HepG2 (cell line): ENCODE results near the gene MBNL3. TPM values are rescaled to one million over a fixed set of nuclear protein-coding genes. Genes with fewer than 3 reads are reported as not detected.

ENCODE experiments used
- ATAC-seq: fragments of 200-7000 bp; cut with Tn5 transposase; 3 replicates; pipeline ENCODE4 v1.9.1; 2020; ENCODE audit warnings: mild to moderate bottlenecking, moderate library complexity
- BruUV-seq: library from RNA; stranded (reverse); fragments of 400-500 nt; replicated peaks from 2 replicates; lab custom pipeline; 2021; lab: Mats Ljungman, UMichigan
- CTCF ChIA-PET: fragments of 300-600 bp; formaldehyde crosslinking; extraction: SDS; loops from one replicate; lab custom pipeline; 2021; ENCODE audit warnings: low total read pairs, inconsistent platforms, low intra/inter-chr PET ratio; lab: Yijun Ruan, JAX
- POLR2A ChIA-PET: fragments of 350-600 bp; sonication (Branson Sonifier 250); formaldehyde crosslinking; loops from one replicate; lab custom pipeline; 2020; ENCODE audit warnings: antibody characterized with exemption, inconsistent platforms; lab: Yijun Ruan, JAX
- DNase-seq: peaks from one replicate; pipeline ENCODE4 v3.0.0-alpha.2; 2015; ENCODE audit warnings: low spot score
- FAIRE-seq: peaks from 3 replicates; lab custom pipeline; 2011; peaks lifted over from hg19 to GRCh38; lab: Jason Lieb, UNC
- H2AFZ ChIP-seq: one replicate; pipeline ENCODE4 v1.6.1; 2011; ENCODE audit warnings: low read length, inconsistent platforms
- H3K27ac ChIP-seq: fragments of 300-600 bp; 3 replicates; pipeline ENCODE4 v1.8.0; 2011; ENCODE audit warnings: mixed run types, mild to moderate bottlenecking, mixed read lengths, low read length, inconsistent platforms; ENCODE audit not compliant: insufficient read depth; ENCODE audit errors: extremely low read length
- H3K27me3 ChIP-seq, 2 experiments: fragments of 200-600 bp in 1 of 2; 2 replicates in 1 of 2; 3 replicates in 1 of 2; pipeline versions ENCODE4 v1.6.0 to v1.8.0; 2011; ENCODE audit warnings: low read length in 2 of 2, mild to moderate bottlenecking in 2 of 2, moderate library complexity in 2 of 2, inconsistent platforms in 1 of 2; ENCODE audit not compliant: insufficient read depth in 2 of 2, control insufficient read depth in 1 of 2
- H3K36me3 ChIP-seq, 2 experiments: fragments of 200-600 bp in 1 of 2; replicated peaks in 1 of 2; 2 replicates in 1 of 2; 3 replicates in 1 of 2; pipeline versions ENCODE4 v1.5.1 to v1.8.0; 2011; ENCODE audit warnings: low read length in 2 of 2, inconsistent platforms in 1 of 2; ENCODE audit not compliant: insufficient read depth in 2 of 2, control insufficient read depth in 1 of 2
- H3K4me1 ChIP-seq: 2 replicates; pipeline ENCODE4 v1.5.1; 2012; ENCODE audit warnings: low read length, inconsistent platforms; ENCODE audit not compliant: insufficient read depth
- H3K4me2 ChIP-seq: 2 replicates; pipeline ENCODE4 v1.6.0; 2011; ENCODE audit warnings: low read depth, low read length, inconsistent platforms
- H3K4me3 ChIP-seq, 3 experiments: fragments of 200-600 bp in 1 of 3; sonication (generic), shearing (Covaris generic) in 1 of 3; replicated peaks in 1 of 3; 2 replicates each; pipeline ENCODE4 v1.5.1; 2011 to 2016; ENCODE audit warnings: low read length in 3 of 3, inconsistent platforms in 2 of 3, low read depth in 2 of 3, mild to moderate bottlenecking in 2 of 3, control low read depth in 1 of 3, mixed read lengths in 1 of 3; ENCODE audit not compliant: insufficient read depth in 1 of 3
- H3K79me2 ChIP-seq: one replicate; pipeline ENCODE4 v1.6.1; 2011; ENCODE audit warnings: low read length, inconsistent platforms; ENCODE audit not compliant: insufficient read depth
- H3K9ac ChIP-seq: 2 replicates; pipeline ENCODE4 v1.6.0; 2011; ENCODE audit warnings: mild to moderate bottlenecking, low read depth, low read length, inconsistent platforms; ENCODE audit not compliant: insufficient read depth
- H3K9me3 ChIP-seq: 2 replicates; pipeline ENCODE4 v1.5.1; 2012; ENCODE audit warnings: mild to moderate bottlenecking, low read length
- H4K20me1 ChIP-seq: 2 replicates; pipeline ENCODE4 v1.6.0; 2011; ENCODE audit warnings: inconsistent platforms, mild to moderate bottlenecking, low read length, moderate library complexity; ENCODE audit not compliant: insufficient read depth
- AGO2 ChIP-seq: fragments of 200-400 bp; formaldehyde crosslinking; optimal IDR thresholded peaks from 2 replicates; pipeline ENCODE3; 2017; ENCODE audit warnings: mild to moderate bottlenecking, low read depth, low read length, moderate library complexity
- HNRNPK ChIP-seq: fragments of 200-400 bp; formaldehyde crosslinking; IDR thresholded peaks from 2 replicates; pipeline ENCODE4 v1.6.1; 2018; ENCODE audit warnings: low read length, low read depth, moderate library complexity, mild to moderate bottlenecking; ENCODE audit not compliant: poor library complexity, severe bottlenecking
- MTF2 ChIP-seq: sonication (generic); formaldehyde crosslinking; IDR thresholded peaks from 2 replicates; pipeline ENCODE4 v1.5.0; 2020; ENCODE audit warnings: missing genetic modification reagents, borderline replicate concordance
- RBFOX2 ChIP-seq: fragments of 200-400 bp; formaldehyde crosslinking; IDR thresholded peaks from 2 replicates; pipeline ENCODE4 v1.6.1; 2017; ENCODE audit warnings: low read depth, mild to moderate bottlenecking, low read length
- SNAPC2 ChIP-seq: sonication (generic); formaldehyde crosslinking; IDR thresholded peaks from 2 replicates; pipeline ENCODE4 v1.8.1; 2022; ENCODE audit warnings: mild to moderate bottlenecking, missing genetic modification reagents
- TAF1 ChIP-seq: sonication (generic); formaldehyde crosslinking; IDR thresholded peaks from 2 replicates; pipeline ENCODE4 v1.4.0; 2020; ENCODE audit warnings: missing genetic modification reagents
- ZBTB7A ChIP-seq: sonication (generic); formaldehyde crosslinking; IDR thresholded peaks from 2 replicates; pipeline ENCODE4 v1.8.0; 2022; ENCODE audit warnings: mild to moderate bottlenecking, missing genetic modification reagents
- ZNF569 ChIP-seq: sonication (generic); formaldehyde crosslinking; IDR thresholded peaks from 2 replicates; pipeline ENCODE4 v1.5.0; 2020; ENCODE audit warnings: mild to moderate bottlenecking, missing genetic modification reagents, moderate library complexity, borderline replicate concordance
- WGBS: methylation state at CpG from one replicate; pipeline ENCODE4 v1.1.6; 2017; ENCODE audit warnings: low lambda C conversion rate; 5-methylcytosine and 5-hydroxymethylcytosine counted together
- in situ Hi-C: cut with HindIII; loops from 2 replicates; pipeline ENCODE4 v1.10.0; 2017; ENCODE audit warnings: low pct_unique_long_range_greater_than_20kb; ENCODE audit not compliant: extremely low pct_ligation_motif_present
- intact Hi-C: fragments of 100-400 bp; cut with micrococcal nuclease; formaldehyde crosslinking; loops from one replicate; pipeline ENCODE4 v1.10.0; 2022; ENCODE audit not compliant: unreplicated experiment
- polyA plus RNA-seq, 8 experiments: library from polyadenylated mRNA; depleted of rRNA in 3 of 8; stranded (reverse) in 7 of 8; unstranded in 1 of 8; fragments of >200 nt; fragmentation: Illumina TruSeq in 4 of 8; extraction: Trizol in 4 of 8; gene quantifications; 2 replicates each; pipeline versions ENCODE4 v1.2.1 to v1.2.3, GENCODE V29; 2011 to 2016; ENCODE audit warnings: low read depth in 4 of 8, missing spikeins in 1 of 8, mixed read lengths in 1 of 8; ENCODE audit not compliant: insufficient read depth in 1 of 8
- total RNA-seq, 5 experiments: library from RNA; depleted of rRNA; stranded (reverse); fragments of >200 nt; fragmentation: Illumina TruSeq; extraction: Trizol; gene quantifications; 2 replicates each; pipeline ENCODE4 v1.2.3, GENCODE V29; 2016; ENCODE audit warnings: low read depth in 1 of 5
- TF ChIP-seq, protein P1 (sequence below): sonication (generic); formaldehyde crosslinking; IDR thresholded peaks from 2 replicates; pipeline ENCODE4 v1.5.0; 2020; ENCODE audit warnings: missing genetic modification reagents, mild to moderate bottlenecking, borderline replicate concordance
- TF ChIP-seq, protein P2 (sequence below): sonication (generic); formaldehyde crosslinking; IDR thresholded peaks from 2 replicates; pipeline ENCODE4 v1.9.0; 2022; ENCODE audit warnings: missing genetic modification reagents, mild to moderate bottlenecking, borderline replicate concordance
- TF ChIP-seq, protein P3 (sequence below): sonication (generic); formaldehyde crosslinking; IDR thresholded peaks from 2 replicates; pipeline ENCODE4 v1.4.0; 2020; ENCODE audit warnings: missing genetic modification reagents
- TF ChIP-seq, protein P4 (sequence below): IDR thresholded peaks from 2 replicates; pipeline ENCODE4 v1.6.1; 2016; ENCODE audit warnings: missing biosample characterization, missing genetic modification reagents, low read depth
- TF ChIP-seq, protein P5 (sequence below): sonication (generic); formaldehyde crosslinking; IDR thresholded peaks from 2 replicates; pipeline ENCODE4 v1.4.0; 2020; ENCODE audit warnings: missing genetic modification reagents

The MBNL3 gene
- total and polyA plus RNA-seq, 2 of the 13 experiments (the other 11 are each of a cell fraction or from before 2014, with no cell fraction given), result 155 to 257 TPM

DNA sequence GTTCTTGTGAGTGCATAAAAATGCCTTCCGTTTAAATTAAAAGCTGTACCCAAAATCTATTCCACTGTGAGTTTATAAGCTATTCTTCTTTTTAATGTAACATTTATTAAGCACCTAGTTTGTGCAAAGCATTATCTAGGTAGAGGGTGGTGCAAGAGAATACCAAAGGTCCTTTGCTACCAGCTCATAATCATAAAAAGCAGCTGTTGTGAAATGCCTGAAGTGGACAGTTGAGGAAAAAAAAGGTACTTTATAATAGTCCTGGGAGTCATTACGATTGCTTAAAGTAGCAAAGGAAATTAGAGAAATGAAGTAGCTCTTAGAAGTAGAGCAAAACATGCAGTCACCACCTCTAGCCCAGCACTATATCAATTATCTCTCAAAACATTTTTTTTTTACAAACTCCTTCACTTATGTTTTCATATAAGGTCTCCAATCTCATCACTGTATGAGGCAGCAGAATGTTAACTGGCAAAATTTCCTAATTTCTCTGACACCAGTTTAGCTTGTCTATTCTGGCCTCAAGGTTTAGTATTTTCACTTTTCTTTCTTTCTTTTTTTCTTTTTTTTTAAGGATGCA lies 2.1 kb downstream of the MBNL3 start:
- Histone ChIP-seq H3K79me2 (peaks cover 70% of the 10 kb centered on the region), H3K36me3 (no peaks in the 10 kb centered on the region), H3K4me2 (peak overlapping the region; percentile 80), H3K4me1 (peaks cover 72% of the 10 kb centered on the region), H3K4me3 (peak overlapping the region; percentile 64 to 73 (median 71); a peak in 5 of 6 replicates), H3K9me3 (no peaks in the 10 kb centered on the region), H4K20me1 (no peaks in the 10 kb centered on the region), H2AFZ (no peak overlapping the region), H3K27me3 (no peaks in the 10 kb centered on the region), H3K27ac (peak overlapping the region; percentile 94), H3K9ac (peak overlapping the region; percentile 85)
- ChIA-PET CTCF (no interaction called here), POLR2A (interaction anchor here (0.9 to 1.9 kb wide), 5 partner anchors 11 to 117 kb away, joined by 3 to 10 read pairs (median 5); no protein-coding TSS in a partner anchor)
- FAIRE-seq (no peak), DNase-seq (no peak), ATAC-seq (no peak)
- BruUV-seq, result no TSS peak
- in situ Hi-C loops (loop anchor here (10.0 kb wide), 1 partner anchor 72 kb away; no protein-coding TSS in a partner anchor), intact Hi-C loops (loop anchor here (10.0 kb wide), 2 partner anchors 192 to 272 kb away; partner anchors contain the start of gene RAP2C)
- WGBS, result 3% methylated on average over 2 of the region's 2 CpGs
- no peak for TF ChIP-seq MTF2 (CRISPR knock-in tag)
- TF ChIP-seq SNAPC2 (CRISPR knock-in tag), result no peak
- TF ChIP-seq RBFOX2, result peak; percentile 60
- TF ChIP-seq, protein P1, sequence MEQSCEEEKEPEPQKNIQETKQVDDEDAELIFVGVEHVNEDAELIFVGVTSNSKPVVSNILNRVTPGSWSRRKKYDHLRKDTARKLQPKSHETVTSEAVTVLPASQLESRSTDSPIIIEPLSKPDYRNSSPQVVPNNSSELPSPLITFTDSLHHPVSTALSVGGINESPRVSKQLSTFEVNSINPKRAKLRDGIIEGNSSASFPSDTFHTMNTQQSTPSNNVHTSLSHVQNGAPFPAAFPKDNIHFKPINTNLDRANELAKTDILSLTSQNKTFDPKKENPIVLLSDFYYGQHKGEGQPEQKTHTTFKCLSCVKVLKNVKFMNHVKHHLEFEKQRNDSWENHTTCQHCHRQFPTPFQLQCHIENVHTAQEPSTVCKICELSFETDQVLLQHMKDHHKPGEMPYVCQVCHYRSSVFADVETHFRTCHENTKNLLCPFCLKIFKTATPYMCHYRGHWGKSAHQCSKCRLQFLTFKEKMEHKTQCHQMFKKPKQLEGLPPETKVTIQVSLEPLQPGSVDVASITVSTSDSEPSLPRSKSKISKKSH (CRISPR knock-in tag), result no peak
- TF ChIP-seq AGO2, result peak; percentile 35
- TF ChIP-seq ZBTB7A, result no peak
- TF ChIP-seq, protein P2, sequence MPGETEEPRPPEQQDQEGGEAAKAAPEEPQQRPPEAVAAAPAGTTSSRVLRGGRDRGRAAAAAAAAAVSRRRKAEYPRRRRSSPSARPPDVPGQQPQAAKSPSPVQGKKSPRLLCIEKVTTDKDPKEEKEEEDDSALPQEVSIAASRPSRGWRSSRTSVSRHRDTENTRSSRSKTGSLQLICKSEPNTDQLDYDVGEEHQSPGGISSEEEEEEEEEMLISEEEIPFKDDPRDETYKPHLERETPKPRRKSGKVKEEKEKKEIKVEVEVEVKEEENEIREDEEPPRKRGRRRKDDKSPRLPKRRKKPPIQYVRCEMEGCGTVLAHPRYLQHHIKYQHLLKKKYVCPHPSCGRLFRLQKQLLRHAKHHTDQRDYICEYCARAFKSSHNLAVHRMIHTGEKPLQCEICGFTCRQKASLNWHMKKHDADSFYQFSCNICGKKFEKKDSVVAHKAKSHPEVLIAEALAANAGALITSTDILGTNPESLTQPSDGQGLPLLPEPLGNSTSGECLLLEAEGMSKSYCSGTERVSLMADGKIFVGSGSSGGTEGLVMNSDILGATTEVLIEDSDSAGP, result no peak
- TF ChIP-seq, protein P3, sequence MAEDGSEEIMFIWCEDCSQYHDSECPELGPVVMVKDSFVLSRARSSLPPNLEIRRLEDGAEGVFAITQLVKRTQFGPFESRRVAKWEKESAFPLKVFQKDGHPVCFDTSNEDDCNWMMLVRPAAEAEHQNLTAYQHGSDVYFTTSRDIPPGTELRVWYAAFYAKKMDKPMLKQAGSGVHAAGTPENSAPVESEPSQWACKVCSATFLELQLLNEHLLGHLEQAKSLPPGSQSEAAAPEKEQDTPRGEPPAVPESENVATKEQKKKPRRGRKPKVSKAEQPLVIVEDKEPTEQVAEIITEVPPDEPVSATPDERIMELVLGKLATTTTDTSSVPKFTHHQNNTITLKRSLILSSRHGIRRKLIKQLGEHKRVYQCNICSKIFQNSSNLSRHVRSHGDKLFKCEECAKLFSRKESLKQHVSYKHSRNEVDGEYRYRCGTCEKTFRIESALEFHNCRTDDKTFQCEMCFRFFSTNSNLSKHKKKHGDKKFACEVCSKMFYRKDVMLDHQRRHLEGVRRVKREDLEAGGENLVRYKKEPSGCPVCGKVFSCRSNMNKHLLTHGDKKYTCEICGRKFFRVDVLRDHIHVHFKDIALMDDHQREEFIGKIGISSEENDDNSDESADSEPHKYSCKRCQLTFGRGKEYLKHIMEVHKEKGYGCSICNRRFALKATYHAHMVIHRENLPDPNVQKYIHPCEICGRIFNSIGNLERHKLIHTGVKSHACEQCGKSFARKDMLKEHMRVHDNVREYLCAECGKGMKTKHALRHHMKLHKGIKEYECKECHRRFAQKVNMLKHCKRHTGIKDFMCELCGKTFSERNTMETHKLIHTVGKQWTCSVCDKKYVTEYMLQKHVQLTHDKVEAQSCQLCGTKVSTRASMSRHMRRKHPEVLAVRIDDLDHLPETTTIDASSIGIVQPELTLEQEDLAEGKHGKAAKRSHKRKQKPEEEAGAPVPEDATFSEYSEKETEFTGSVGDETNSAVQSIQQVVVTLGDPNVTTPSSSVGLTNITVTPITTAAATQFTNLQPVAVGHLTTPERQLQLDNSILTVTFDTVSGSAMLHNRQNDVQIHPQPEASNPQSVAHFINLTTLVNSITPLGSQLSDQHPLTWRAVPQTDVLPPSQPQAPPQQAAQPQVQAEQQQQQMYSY (CRISPR knock-in tag), result no peak
- TF ChIP-seq, protein P4, sequence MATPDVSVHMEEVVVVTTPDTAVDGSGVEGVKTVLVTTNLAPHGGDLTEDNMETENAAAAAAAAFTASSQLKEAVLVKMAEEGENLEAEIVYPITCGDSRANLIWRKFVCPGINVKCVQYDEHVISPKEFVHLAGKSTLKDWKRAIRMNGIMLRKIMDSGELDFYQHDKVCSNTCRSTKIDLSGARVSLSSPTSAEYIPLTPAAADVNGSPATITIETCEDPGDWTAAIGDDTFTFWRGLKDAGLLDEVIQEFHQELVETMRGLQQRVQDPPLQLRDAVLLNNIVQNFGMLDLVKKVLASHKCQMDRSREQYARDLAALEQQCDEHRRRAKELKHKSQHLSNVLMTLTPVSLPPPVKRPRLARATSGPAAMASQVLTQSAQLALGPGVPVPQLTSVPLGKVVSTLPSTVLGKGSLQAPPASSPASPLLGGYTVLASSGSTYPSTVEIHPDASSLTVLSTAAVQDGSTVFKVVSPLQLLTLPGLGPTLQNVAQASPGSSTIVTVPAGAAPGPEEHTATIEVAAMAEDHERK (CRISPR knock-in tag), result no peak
- TF ChIP-seq HNRNPK, result no peak
- TF ChIP-seq, protein P5, sequence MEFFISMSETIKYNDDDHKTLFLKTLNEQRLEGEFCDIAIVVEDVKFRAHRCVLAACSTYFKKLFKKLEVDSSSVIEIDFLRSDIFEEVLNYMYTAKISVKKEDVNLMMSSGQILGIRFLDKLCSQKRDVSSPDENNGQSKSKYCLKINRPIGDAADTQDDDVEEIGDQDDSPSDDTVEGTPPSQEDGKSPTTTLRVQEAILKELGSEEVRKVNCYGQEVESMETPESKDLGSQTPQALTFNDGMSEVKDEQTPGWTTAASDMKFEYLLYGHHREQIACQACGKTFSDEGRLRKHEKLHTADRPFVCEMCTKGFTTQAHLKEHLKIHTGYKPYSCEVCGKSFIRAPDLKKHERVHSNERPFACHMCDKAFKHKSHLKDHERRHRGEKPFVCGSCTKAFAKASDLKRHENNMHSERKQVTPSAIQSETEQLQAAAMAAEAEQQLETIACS, result no peak
- no peak for TF ChIP-seq TAF1 (CRISPR knock-in tag)
- no peak for TF ChIP-seq ZNF569 (CRISPR knock-in tag)
